Measurements from ENCODE around the gene UBALD1. TPM values are rescaled to one million over a fixed set of nuclear protein-coding genes. Genes with fewer than 3 reads are reported as not detected.
A peak's percentile ranks its signal among the peaks of the same experiment; 100 is the strongest.

Gene UBALD1
- total RNA-seq, 1 experiment from 2014 or later: 42.1 TPM

- no peak for DNase-seq (ENCODE audit: unreplicated experiment)
- H3K4me3 Mint-ChIP-seq (ENCODE audit: unreplicated experiment): peak overlapping the region; percentile 85
- no peaks in the 10 kb centered on the region for H3K27me3 Mint-ChIP-seq (ENCODE audit: insufficient read depth, unreplicated experiment)
- ChIA-PET CTCF (interaction anchor here (0.8 to 4.2 kb wide), 4 partner anchors 10 to 133 kb away, joined by 3 to 25 read pairs (median 8); partner anchors contain the start of gene MGRN1), POLR2A (interaction anchor here (0.7 to 4.7 kb wide), 16 partner anchors 8 to 321 kb away, joined by 3 to 51 read pairs (median 6); partner anchors contain the start of genes ANKS3, CDIP1, DNAAF8 and HMOX2)
- no peak for TF ChIP-seq CTCF (IDR thresholded peaks at IDR 0.05; ENCODE audit: unreplicated experiment)
- H3K36me3 Mint-ChIP-seq (ENCODE audit: insufficient read depth, unreplicated experiment): peaks cover 7% of the 10 kb centered on the region
- intact Hi-C loops (cut with micrococcal nuclease): loop anchor here (1.0 to 10.0 kb wide), 2 partner anchors 109 to 339 kb away; partner anchors contain the start of gene SEC14L5
- peaks cover 19% of the 10 kb centered on the region for H3K4me1 Mint-ChIP-seq (ENCODE audit: insufficient read depth, unreplicated experiment)
- no TSS peak for BruUV-seq (replicated peaks)
- no peaks in the 10 kb centered on the region for H3K9me3 Mint-ChIP-seq (ENCODE audit: unreplicated experiment)
- H3K27ac Mint-ChIP-seq (ENCODE audit: low read depth, unreplicated experiment): peak overlapping the region; percentile 98
Measured at GRCh38 chr16:4615384-4616046, 827 bp upstream of the UBALD1 start.

DNA sequence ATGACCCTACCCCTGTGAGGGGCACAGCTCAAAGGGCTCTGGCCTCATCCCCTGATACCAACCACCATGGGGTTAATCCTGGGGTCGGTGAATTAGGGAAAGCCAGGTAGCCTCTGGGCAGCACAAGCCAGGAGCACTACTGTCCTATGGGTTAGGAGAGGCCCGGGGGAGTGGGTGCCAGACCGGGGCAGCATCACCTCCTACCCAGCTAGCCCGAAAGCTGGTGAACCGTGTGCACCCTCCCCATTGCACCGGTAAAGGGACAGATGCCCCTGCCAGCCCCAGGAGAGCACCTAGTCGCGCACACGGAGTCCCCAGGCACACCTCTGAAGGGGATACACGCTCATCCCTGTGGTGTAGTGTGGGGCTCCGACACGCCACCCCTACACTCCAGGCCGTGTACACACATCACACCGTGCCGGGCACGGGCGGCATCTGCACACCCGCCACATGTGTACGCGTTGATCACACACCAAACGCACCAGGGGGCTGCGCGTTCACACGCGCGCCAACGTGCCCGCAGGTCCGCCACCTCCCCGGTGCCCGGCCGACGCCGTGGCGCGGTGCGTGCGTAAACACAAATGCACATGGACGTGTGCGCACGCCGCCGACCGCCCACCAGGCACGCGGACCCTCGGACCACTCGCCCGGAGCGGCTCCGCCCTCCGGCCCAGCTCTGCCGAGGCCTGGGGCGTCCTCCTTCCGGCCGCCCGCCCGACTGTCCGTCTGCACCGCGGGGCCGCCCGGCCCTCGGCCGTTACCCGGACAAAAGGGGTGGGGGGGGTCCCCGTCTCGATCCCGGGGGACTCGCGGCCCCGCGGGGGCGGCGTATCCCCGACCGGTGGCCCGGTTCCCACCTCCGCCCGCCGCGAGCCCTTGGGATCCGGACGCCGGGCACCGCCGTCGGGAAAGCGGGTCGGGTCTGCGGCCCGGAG lies 785 bp downstream of the UBALD1 start:
- H3K27me3 Mint-ChIP-seq (ENCODE audit: insufficient read depth, unreplicated experiment): no peaks in the 10 kb centered on the region
- CTCF ChIA-PET: interaction anchor here (0.6 to 4.2 kb wide), 3 partner anchors 11 to 478 kb away, joined by 3 to 25 read pairs (median 3); partner anchors contain the start of gene MGRN1
- DNase-seq (ENCODE audit: unreplicated experiment): peak; percentile 28
- intact Hi-C loops (cut with micrococcal nuclease): loop anchor here (10.0 kb wide), 1 partner anchor 341 kb away; the partner anchor contains the start of gene SEC14L5
- peaks cover 13% of the 10 kb centered on the region for H3K36me3 Mint-ChIP-seq (ENCODE audit: insufficient read depth, unreplicated experiment)
- peak overlapping the region; percentile 98 for H3K27ac Mint-ChIP-seq (ENCODE audit: low read depth, unreplicated experiment)
- peak overlapping the region; percentile 85 for H3K4me3 Mint-ChIP-seq (ENCODE audit: unreplicated experiment)
- H3K4me1 Mint-ChIP-seq (ENCODE audit: insufficient read depth, unreplicated experiment): peaks cover 18% of the 10 kb centered on the region
- TF ChIP-seq CTCF (IDR thresholded peaks at IDR 0.05; ENCODE audit: unreplicated experiment): no peak
- BruUV-seq (replicated peaks): no TSS peak
- H3K9me3 Mint-ChIP-seq (ENCODE audit: unreplicated experiment): no peaks in the 10 kb centered on the region
- POLR2A ChIA-PET: interaction anchor here (0.6 to 4.7 kb wide), 13 partner anchors 9 to 342 kb away, joined by 3 to 51 read pairs (median 3); partner anchors contain the start of genes ANKS3, C16orf96, DNAAF8 and HMOX2

- DNase-seq (ENCODE audit: unreplicated experiment): peak; percentile 38
- BruUV-seq (replicated peaks): TSS peak; percentile 19
- Mint-ChIP-seq H3K4me3 (ENCODE audit: unreplicated experiment) (peak overlapping the region; percentile 85), H3K27ac (ENCODE audit: low read depth, unreplicated experiment) (peak overlapping the region; percentile 61), H3K9me3 (ENCODE audit: unreplicated experiment) (no peaks in the 10 kb centered on the region), H3K4me1 (ENCODE audit: insufficient read depth, unreplicated experiment) (peaks cover 13% of the 10 kb centered on the region), H3K27me3 (ENCODE audit: insufficient read depth, unreplicated experiment) (no peaks in the 10 kb centered on the region), H3K36me3 (ENCODE audit: insufficient read depth, unreplicated experiment) (peaks cover 13% of the 10 kb centered on the region)
- intact Hi-C loops (cut with micrococcal nuclease): loop anchor here (10.0 kb wide), 1 partner anchor 342 kb away; the partner anchor contains the start of gene SEC14L5
- ChIA-PET POLR2A (interaction anchor here (0.6 to 4.7 kb wide), 4 partner anchors 8 to 113 kb away, joined by 3 to 23 read pairs (median 4); partner anchors contain the start of gene C16orf96), CTCF (interaction anchor here (0.6 to 4.2 kb wide), 2 partner anchors 12 to 479 kb away, joined by 3 to 25 read pairs; partner anchors contain the start of gene MGRN1)
- TF ChIP-seq CTCF (IDR thresholded peaks at IDR 0.05; ENCODE audit: unreplicated experiment): no peak
Measured at GRCh38 chr16:4612977-4613635, 1.6 kb downstream of the UBALD1 start.
